ENCODE results near the gene DYNC1I2.

The DYNC1I2 gene

GRCh38 chr2:171668183-171668582, 19.1 kb upstream of the DYNC1I2 start:
- DNase-seq (ENCODE audit: low read depth), result no peak
- TF ChIP-seq MAX (IDR thresholded peaks at IDR 0.05; ENCODE audit: low read depth, low read length) (no peak), CTCF (IDR thresholded peaks at IDR 0.05; ENCODE audit: low read depth, low read length) (no peak), POLR2A (IDR thresholded peaks at IDR 0.05; ENCODE audit: extremely low read depth, insufficient read length) (no peak), MYC (IDR thresholded peaks at IDR 0.05; ENCODE audit: low read depth, low read length) (no peak)
- no peak overlapping the region for H3K4me3 ChIP-seq (ENCODE audit: low read depth, low read length)

GRCh38 chr2:171669121-171669520, 18.1 kb upstream of the DYNC1I2 start:
- TF ChIP-seq MAX (IDR thresholded peaks at IDR 0.05; ENCODE audit: low read depth, low read length), result no peak
- TF ChIP-seq CTCF (IDR thresholded peaks at IDR 0.05; ENCODE audit: low read depth, low read length), result no peak
- TF ChIP-seq MYC (IDR thresholded peaks at IDR 0.05; ENCODE audit: low read depth, low read length), result no peak
- TF ChIP-seq POLR2A (IDR thresholded peaks at IDR 0.05; ENCODE audit: extremely low read depth, insufficient read length), result no peak
- no peak overlapping the region for H3K4me3 ChIP-seq (ENCODE audit: low read depth, low read length)
- no peak for DNase-seq (ENCODE audit: low read depth)

- TF ChIP-seq CTCF (IDR thresholded peaks at IDR 0.05; ENCODE audit: low read depth, low read length), result no peak
- TF ChIP-seq MAX (IDR thresholded peaks at IDR 0.05; ENCODE audit: low read depth, low read length), result no peak
- no peak for TF ChIP-seq POLR2A (IDR thresholded peaks at IDR 0.05; ENCODE audit: extremely low read depth, insufficient read length)
- no peak for TF ChIP-seq MYC (IDR thresholded peaks at IDR 0.05; ENCODE audit: low read depth, low read length)
- no peak overlapping the region for H3K4me3 ChIP-seq (ENCODE audit: low read depth, low read length)
- no peak for DNase-seq (ENCODE audit: low read depth)
Observed at GRCh38 chr2:171670655-171671054, 16.6 kb upstream of the DYNC1I2 start.

- DNase-seq (ENCODE audit: low read depth), result no peak
- H3K4me3 ChIP-seq (ENCODE audit: low read depth, low read length), result no peak overlapping the region
- TF ChIP-seq MYC (IDR thresholded peaks at IDR 0.05; ENCODE audit: low read depth, low read length) (no peak), MAX (IDR thresholded peaks at IDR 0.05; ENCODE audit: low read depth, low read length) (no peak), CTCF (IDR thresholded peaks at IDR 0.05; ENCODE audit: low read depth, low read length) (no peak), POLR2A (IDR thresholded peaks at IDR 0.05; ENCODE audit: extremely low read depth, insufficient read length) (no peak)
Observed at GRCh38 chr2:171671867-171672266, 15.4 kb upstream of the DYNC1I2 start.

GRCh38 chr2:171673905-171674304, 13.4 kb upstream of the DYNC1I2 start:
- no peak for DNase-seq (ENCODE audit: low read depth)
- TF ChIP-seq CTCF (IDR thresholded peaks at IDR 0.05; ENCODE audit: low read depth, low read length) (no peak), MAX (IDR thresholded peaks at IDR 0.05; ENCODE audit: low read depth, low read length) (no peak), POLR2A (IDR thresholded peaks at IDR 0.05; ENCODE audit: extremely low read depth, insufficient read length) (no peak), MYC (IDR thresholded peaks at IDR 0.05; ENCODE audit: low read depth, low read length) (no peak)
- no peak overlapping the region for H3K4me3 ChIP-seq (ENCODE audit: low read depth, low read length)
